AG04450 (cell line): ENCODE measurements around the gene FH. TPM values are rescaled to one million over a fixed set of nuclear protein-coding genes. Genes with fewer than 3 reads are reported as not detected.

Experiments
- CTCF ChIA-PET: fragments of 300-600, 350-600 bp; formaldehyde crosslinking; extraction: SDS; loops from one replicate; lab custom pipeline; 2022; ENCODE audit warnings: antibody characterized with exemption, inconsistent platforms; lab: Charles Lee
- POLR2A ChIA-PET: fragments of 350-600 bp; formaldehyde crosslinking; extraction: SDS; loops from one replicate; lab custom pipeline; 2021; ENCODE audit warnings: antibody characterized with exemption, inconsistent platforms; lab: Yijun Ruan, JAX
- DNase-seq: peaks from one replicate; pipeline ENCODE4 v3.0.0-alpha.2; 2011; ENCODE audit warnings: low read depth, low spot score
- H3K27ac ChIP-seq: one replicate; pipeline ENCODE4 v1.5.1; 2012; ENCODE audit warnings: low read depth, low read length, control low read depth
- H3K27me3 ChIP-seq: one replicate; pipeline ENCODE4 v1.6.0; 2012; ENCODE audit warnings: low read length; ENCODE audit not compliant: control insufficient read depth, insufficient read depth
- H3K4me3 ChIP-seq: 2 replicates; pipeline ENCODE4 v1.5.1; 2011; ENCODE audit warnings: mild to moderate bottlenecking, low read depth, low read length, control low read depth
- H3K9me3 ChIP-seq: 2 replicates; pipeline ENCODE4 v1.5.1; 2012; ENCODE audit warnings: low read length; ENCODE audit not compliant: control insufficient read depth, insufficient read depth
- polyA plus RNA-seq: library from polyadenylated mRNA; depleted of rRNA; stranded (reverse); fragments of >200 nt; gene quantifications from 2 replicates; pipeline ENCODE4 v1.2.3, GENCODE V29; 2011; rRNA removed
- TF ChIP-seq, protein P1 (sequence below): IDR thresholded peaks from 2 replicates; pipeline ENCODE4 v1.5.1; 2011; ENCODE audit warnings: low read depth, low read length, control low read depth, inconsistent platforms

FH gene
- polyA plus RNA-seq, 1 experiment: 104 TPM

DNA sequence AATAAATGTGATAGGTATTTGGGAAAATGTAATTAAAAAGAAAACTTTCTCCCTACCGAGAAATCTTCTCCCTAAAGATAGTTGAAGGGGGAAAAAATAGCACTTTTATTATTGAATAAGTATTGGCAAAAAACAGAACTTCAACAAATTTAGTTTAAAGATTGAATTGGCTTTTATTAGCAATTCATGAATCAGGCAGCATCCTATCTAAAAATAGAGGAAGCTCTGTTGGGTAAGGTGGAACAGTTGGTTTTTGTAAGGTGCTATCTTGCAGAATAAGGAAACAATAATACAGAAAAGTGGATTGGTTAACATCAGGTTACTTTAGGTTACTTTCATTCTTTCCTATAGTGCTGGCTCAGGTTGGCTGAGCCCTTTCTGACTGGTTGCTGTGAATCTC is 62.8 kb downstream of the FH start:
- ChIA-PET CTCF (no interaction called here), POLR2A (no interaction called here)
- DNase-seq: no peak
- H3K27ac ChIP-seq: no peak overlapping the region
- H3K4me3 ChIP-seq: no peak overlapping the region
- H3K27me3 ChIP-seq: peaks cover 2% of the 10 kb centered on the region
- TF ChIP-seq, protein P1, sequence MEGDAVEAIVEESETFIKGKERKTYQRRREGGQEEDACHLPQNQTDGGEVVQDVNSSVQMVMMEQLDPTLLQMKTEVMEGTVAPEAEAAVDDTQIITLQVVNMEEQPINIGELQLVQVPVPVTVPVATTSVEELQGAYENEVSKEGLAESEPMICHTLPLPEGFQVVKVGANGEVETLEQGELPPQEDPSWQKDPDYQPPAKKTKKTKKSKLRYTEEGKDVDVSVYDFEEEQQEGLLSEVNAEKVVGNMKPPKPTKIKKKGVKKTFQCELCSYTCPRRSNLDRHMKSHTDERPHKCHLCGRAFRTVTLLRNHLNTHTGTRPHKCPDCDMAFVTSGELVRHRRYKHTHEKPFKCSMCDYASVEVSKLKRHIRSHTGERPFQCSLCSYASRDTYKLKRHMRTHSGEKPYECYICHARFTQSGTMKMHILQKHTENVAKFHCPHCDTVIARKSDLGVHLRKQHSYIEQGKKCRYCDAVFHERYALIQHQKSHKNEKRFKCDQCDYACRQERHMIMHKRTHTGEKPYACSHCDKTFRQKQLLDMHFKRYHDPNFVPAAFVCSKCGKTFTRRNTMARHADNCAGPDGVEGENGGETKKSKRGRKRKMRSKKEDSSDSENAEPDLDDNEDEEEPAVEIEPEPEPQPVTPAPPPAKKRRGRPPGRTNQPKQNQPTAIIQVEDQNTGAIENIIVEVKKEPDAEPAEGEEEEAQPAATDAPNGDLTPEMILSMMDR: no peak
- H3K9me3 ChIP-seq: no peaks in the 10 kb centered on the region

DNA sequence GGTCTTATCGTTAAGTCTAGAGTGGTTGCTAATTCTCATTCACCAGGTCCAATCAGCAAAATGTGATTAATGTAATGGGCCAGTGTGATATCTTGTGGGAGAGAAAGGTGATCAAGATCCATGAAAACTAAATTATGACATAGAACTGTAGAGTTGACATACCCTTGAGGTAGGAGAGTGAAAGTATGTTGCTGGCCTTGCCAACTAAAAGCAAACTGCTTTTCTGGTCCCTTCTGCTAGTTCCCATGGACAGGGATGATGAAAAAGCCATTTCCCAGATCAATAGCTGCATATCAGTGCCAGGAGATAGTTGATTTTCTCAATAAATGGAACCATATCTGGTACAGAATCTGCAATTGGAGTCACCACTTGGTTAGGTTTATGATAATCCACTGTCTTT is 65.8 kb downstream of the FH start:
- Histone ChIP-seq H3K4me3 (no peak overlapping the region), H3K9me3 (no peaks in the 10 kb centered on the region), H3K27ac (no peak overlapping the region), H3K27me3 (no peaks in the 10 kb centered on the region)
- TF ChIP-seq, protein P1: no peak
- CTCF ChIA-PET: no interaction called here
- POLR2A ChIA-PET: no interaction called here
- DNase-seq: no peak

DNA sequence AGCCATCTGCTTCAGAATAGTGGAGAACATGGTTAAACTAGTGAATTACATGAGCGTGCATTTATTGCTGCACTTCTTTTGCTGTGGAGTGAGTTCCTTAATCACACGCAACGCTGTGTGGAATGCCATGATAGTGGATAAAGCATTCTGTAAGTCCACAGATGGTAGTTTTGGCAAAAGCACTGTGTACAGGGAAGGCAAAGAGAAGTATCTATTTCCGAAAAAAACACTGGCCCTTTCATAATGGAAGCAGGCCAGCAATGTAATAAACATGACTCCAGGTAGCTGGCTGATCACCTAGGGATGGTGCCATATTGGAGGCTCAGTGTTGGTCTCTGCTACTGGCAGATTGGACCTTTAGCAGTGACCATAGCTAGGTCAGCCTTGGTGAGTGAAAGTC is 67.6 kb downstream of the FH start:
- TF ChIP-seq, protein P1: no peak
- no peak overlapping the region for H3K4me3 ChIP-seq
- CTCF ChIA-PET: no interaction called here
- no peaks in the 10 kb centered on the region for H3K9me3 ChIP-seq
- no peaks in the 10 kb centered on the region for H3K27me3 ChIP-seq
- no peak for DNase-seq
- H3K27ac ChIP-seq: no peak overlapping the region
- POLR2A ChIA-PET: no interaction called here

Other genes with a start within 250 kb of the FH start
- 0.24 and 0.29 TPM in 2 replicates for gene RGS7, start 162.6 kb downstream of the FH start, polyA plus RNA-seq
- 0.04 and 0.07 TPM in 2 replicates for gene KMO, start 12.6 kb upstream of the FH start, polyA plus RNA-seq
- 13.0 and 17.1 TPM in 2 replicates for gene CHML, start 120.6 kb upstream of the FH start, polyA plus RNA-seq
- gene OPN3, start 120.6 kb upstream of the FH start, polyA plus RNA-seq: 57.1 and 70.1 TPM in 2 replicates
- not detected in 2 replicates for gene WDR64, start 132.5 kb upstream of the FH start, polyA plus RNA-seq